ENCODE data around the gene ZDHHC18.

ZDHHC18 gene

DNA sequence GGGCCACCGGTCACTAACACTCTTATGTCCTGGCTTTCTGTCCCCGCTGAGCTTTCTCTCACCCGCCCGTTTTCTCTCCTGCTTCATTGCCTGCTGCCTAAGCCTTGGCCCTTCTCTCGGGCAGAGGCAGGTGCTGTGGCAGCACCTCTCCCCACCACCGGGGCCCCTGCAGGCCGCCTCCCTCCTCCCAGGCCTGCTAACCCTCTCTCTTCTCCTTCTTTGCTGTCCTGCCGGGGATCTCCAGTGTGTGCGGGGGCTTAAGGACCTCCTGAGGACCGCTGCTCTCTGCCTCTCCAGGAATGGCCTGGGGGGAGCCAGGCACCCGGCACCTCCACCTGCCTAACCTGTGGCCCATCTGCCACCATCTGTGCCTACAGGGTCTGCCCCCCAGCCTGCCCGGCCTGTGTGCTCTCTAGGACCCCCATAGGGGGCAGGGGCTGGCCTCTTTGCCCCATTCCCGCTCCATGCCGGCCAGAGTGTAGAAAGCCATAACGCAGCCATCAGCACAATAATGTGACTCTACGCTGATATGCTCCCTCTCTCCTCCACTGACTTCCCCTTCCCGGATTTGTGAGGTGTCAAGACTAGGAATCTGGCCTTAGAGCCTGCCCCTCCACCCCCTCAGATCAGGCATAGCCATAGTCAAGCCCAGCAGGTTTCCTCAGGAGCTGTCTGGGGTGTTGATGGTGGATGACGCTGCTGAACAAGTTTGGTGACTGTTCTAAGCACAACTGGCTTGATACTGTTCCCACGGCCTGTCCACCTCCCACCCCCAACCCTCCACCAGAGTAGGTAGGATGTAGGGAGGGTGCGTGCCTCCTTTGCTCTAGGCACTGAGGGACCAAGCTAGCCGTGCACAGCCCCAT is 30.3 kb downstream of the ZDHHC18 start:
- TF ChIP-seq, protein P1, sequence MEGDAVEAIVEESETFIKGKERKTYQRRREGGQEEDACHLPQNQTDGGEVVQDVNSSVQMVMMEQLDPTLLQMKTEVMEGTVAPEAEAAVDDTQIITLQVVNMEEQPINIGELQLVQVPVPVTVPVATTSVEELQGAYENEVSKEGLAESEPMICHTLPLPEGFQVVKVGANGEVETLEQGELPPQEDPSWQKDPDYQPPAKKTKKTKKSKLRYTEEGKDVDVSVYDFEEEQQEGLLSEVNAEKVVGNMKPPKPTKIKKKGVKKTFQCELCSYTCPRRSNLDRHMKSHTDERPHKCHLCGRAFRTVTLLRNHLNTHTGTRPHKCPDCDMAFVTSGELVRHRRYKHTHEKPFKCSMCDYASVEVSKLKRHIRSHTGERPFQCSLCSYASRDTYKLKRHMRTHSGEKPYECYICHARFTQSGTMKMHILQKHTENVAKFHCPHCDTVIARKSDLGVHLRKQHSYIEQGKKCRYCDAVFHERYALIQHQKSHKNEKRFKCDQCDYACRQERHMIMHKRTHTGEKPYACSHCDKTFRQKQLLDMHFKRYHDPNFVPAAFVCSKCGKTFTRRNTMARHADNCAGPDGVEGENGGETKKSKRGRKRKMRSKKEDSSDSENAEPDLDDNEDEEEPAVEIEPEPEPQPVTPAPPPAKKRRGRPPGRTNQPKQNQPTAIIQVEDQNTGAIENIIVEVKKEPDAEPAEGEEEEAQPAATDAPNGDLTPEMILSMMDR (IDR thresholded peaks at IDR 0.05) = no peak
- H3K27me3 ChIP-seq (ENCODE audit: control insufficient read depth, insufficient read depth, low read length) = no peaks in the 10 kb centered on the region
- H3K36me3 ChIP-seq (ENCODE audit: control insufficient read depth, insufficient read depth, low read length) = no peaks in the 10 kb centered on the region
- no peak overlapping the region for H3K27ac ChIP-seq
- no peaks in the 10 kb centered on the region for H3K9me3 ChIP-seq (ENCODE audit: control insufficient read depth, low read length)
- no peaks in the 10 kb centered on the region for H3K4me1 ChIP-seq
- H3K9ac ChIP-seq = no peak overlapping the region
- no peak overlapping the region for H2AFZ ChIP-seq
- no peak overlapping the region for H3K4me2 ChIP-seq (ENCODE audit: low read length)
- H3K79me2 ChIP-seq = no peaks in the 10 kb centered on the region
- H3K4me3 ChIP-seq (ENCODE audit: low read depth, low read length) = no peak overlapping the region

- no peaks in the 10 kb centered on the region for H3K36me3 ChIP-seq (ENCODE audit: control insufficient read depth, insufficient read depth, low read length)
- H3K4me1 ChIP-seq = no peaks in the 10 kb centered on the region
- TF ChIP-seq, protein P1 (IDR thresholded peaks at IDR 0.05) = no peak
- no peak overlapping the region for H3K9ac ChIP-seq
- no peaks in the 10 kb centered on the region for H3K27me3 ChIP-seq (ENCODE audit: control insufficient read depth, insufficient read depth, low read length)
- H3K79me2 ChIP-seq = no peaks in the 10 kb centered on the region
- H3K9me3 ChIP-seq (ENCODE audit: control insufficient read depth, low read length) = no peaks in the 10 kb centered on the region
- H3K4me2 ChIP-seq (ENCODE audit: low read length) = no peak overlapping the region
- H3K27ac ChIP-seq = no peak overlapping the region
- no peak overlapping the region for H3K4me3 ChIP-seq (ENCODE audit: low read depth, low read length)
- no peak overlapping the region for H2AFZ ChIP-seq
Observed at GRCh38 chr1:26857473-26858060, 31.1 kb downstream of the ZDHHC18 start.

DNA sequence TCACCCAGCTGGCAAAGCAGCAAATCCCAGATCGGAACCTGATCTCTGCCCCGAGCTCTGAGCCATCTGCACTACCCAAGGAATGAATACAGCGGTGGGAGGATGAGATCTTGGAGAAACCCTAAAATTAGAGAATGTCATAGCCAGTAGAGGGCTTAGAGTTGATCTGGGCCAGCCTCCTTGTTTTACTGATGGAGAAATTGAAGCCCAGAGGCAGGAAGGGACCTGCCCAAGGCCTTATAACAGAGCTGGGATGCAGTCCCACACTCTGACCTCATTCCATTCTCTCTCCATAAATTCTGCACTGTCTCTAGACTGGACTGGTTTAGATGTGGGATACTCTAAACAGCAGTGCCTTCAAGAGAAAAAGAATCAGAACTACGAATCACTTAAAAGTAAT is 31.7 kb downstream of the ZDHHC18 start:
- Histone ChIP-seq H3K4me3 (ENCODE audit: low read depth, low read length) (no peak overlapping the region), H2AFZ (no peak overlapping the region), H3K36me3 (ENCODE audit: control insufficient read depth, insufficient read depth, low read length) (no peaks in the 10 kb centered on the region), H3K79me2 (no peaks in the 10 kb centered on the region), H3K27ac (no peak overlapping the region), H3K4me2 (ENCODE audit: low read length) (no peak overlapping the region), H3K4me1 (no peaks in the 10 kb centered on the region), H3K27me3 (ENCODE audit: control insufficient read depth, insufficient read depth, low read length) (no peaks in the 10 kb centered on the region), H3K9me3 (ENCODE audit: control insufficient read depth, low read length) (no peaks in the 10 kb centered on the region), H3K9ac (no peak overlapping the region)
- TF ChIP-seq, protein P1 (IDR thresholded peaks at IDR 0.05) = no peak

DNA sequence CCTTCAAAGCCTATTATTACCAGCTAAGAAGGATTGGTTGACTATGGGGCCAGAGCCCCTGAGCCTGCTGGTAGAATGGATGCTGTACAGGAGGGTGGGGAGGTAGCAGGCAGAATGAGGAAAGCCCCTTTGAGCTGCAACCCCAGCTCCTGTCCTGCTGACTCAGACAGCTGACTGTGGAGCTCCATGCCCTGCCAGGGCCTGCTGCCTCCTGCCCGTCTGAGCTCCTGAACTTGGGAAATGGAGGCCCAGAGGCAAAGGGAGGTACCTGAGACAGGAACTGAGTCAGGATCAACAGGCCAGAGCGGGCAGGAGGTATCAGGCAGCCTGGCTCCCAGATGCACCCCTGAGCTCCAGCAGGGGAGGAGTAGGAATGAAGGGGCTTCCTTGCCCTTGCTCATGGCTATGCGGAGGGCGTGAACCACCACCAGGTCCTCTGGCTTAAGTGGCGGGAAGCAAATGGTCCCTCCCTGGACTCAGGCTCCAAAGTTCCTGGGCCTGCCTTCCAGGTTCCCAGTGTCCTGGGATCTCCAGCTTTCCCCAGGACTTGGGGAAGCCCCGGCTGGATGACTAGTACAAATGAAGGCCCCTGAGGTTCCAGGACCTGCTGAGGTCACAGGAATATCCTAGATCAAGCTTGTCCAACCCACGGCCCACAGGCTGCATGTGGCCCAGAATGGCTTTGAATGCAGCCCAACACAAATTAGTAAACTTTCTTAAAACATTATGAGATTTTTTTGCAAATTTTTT is 32.6 kb downstream of the ZDHHC18 start:
- Histone ChIP-seq H3K4me1 (no peaks in the 10 kb centered on the region), H3K36me3 (ENCODE audit: control insufficient read depth, insufficient read depth, low read length) (no peaks in the 10 kb centered on the region), H2AFZ (no peak overlapping the region), H3K4me3 (ENCODE audit: low read depth, low read length) (no peak overlapping the region), H3K27me3 (ENCODE audit: control insufficient read depth, insufficient read depth, low read length) (no peaks in the 10 kb centered on the region), H3K9me3 (ENCODE audit: control insufficient read depth, low read length) (no peaks in the 10 kb centered on the region), H3K79me2 (no peaks in the 10 kb centered on the region), H3K4me2 (ENCODE audit: low read length) (no peak overlapping the region), H3K27ac (no peak overlapping the region), H3K9ac (no peak overlapping the region)
- TF ChIP-seq, protein P1 (IDR thresholded peaks at IDR 0.05) = no peak
